Activated CD4-positive, alpha-beta memory T cell treated with anti-CD3 and anti-CD28 coated beads, Interleukin-2, amount 10 ng/mL, durations not matched to agents 7 days and 5 days (primary cell): ENCODE data around the gene SLC2A3. TPM values are rescaled to one million over a fixed set of nuclear protein-coding genes. Genes with fewer than 3 reads are reported as not detected.

Experiments
- CTCF ChIA-PET: fragments of 350-600 bp; sonication (Branson Sonifier 250); formaldehyde crosslinking; loops from one replicate; lab custom pipeline; 2021; ENCODE audit warnings: antibody characterized with exemption, inconsistent platforms; lab: Charles Lee
- POLR2A ChIA-PET: fragments of 350-600 bp; sonication (Branson Sonifier 250); formaldehyde crosslinking; loops from one replicate; lab custom pipeline; 2021; ENCODE audit warnings: antibody characterized with exemption; lab: Charles Lee
- DNase-seq: peaks from one replicate; pipeline ENCODE4 v3.0.0-alpha.2; 2020
- H3K27ac Mint-ChIP-seq: one replicate; pipeline ENCODE4 v1.8.0; 2021; ENCODE audit warnings: mild to moderate bottlenecking, mixed read lengths
- H3K27me3 Mint-ChIP-seq: one replicate; pipeline ENCODE4 v1.8.0; 2021; ENCODE audit warnings: mixed read lengths
- H3K36me3 Mint-ChIP-seq: one replicate; pipeline ENCODE4 v1.8.0; 2021; ENCODE audit warnings: low read depth, mixed read lengths
- H3K4me1 Mint-ChIP-seq: one replicate; pipeline ENCODE4 v1.8.0; 2021; ENCODE audit warnings: mixed read lengths
- H3K4me3 Mint-ChIP-seq: one replicate; pipeline ENCODE4 v1.8.0; 2021; ENCODE audit warnings: mild to moderate bottlenecking, mixed read lengths
- H3K9me3 Mint-ChIP-seq: one replicate; pipeline ENCODE4 v1.8.0; 2021; ENCODE audit warnings: mixed read lengths
- total RNA-seq, 2 experiments: library from RNA; stranded (reverse); gene quantifications; one replicate each; pipeline ENCODE4 v1.2.3, GENCODE V29; 2021

The SLC2A3 gene
- total RNA-seq, 2 experiments from 2014 or later: 659 to 664 TPM

- CTCF ChIA-PET: no interaction called here
- Mint-ChIP-seq H3K27ac (no peak overlapping the region), H3K36me3 (no peaks in the 10 kb centered on the region), H3K4me1 (peaks cover 4% of the 10 kb centered on the region), H3K4me3 (no peak overlapping the region), H3K9me3 (no peaks in the 10 kb centered on the region), H3K27me3 (peaks cover 38% of the 10 kb centered on the region)
- POLR2A ChIA-PET: no interaction called here
- no peak for DNase-seq
These were observed 65.7 kb downstream of the SLC2A3 start for GRCh38 chr12:7870335-7870734.

Other genes with a start within 250 kb of the SLC2A3 start
- not detected for gene GDF3, start 240.4 kb downstream of the SLC2A3 start, total RNA-seq
- gene DPPA3, start 224.8 kb downstream of the SLC2A3 start, total RNA-seq: not detected
- gene CLEC4C, start 188.8 kb downstream of the SLC2A3 start, total RNA-seq: not detected
- not detected for gene NANOGNB, start 171.0 kb downstream of the SLC2A3 start, total RNA-seq
- not detected for gene NANOG, start 146.8 kb downstream of the SLC2A3 start, total RNA-seq
- gene SLC2A14, start 63.3 kb downstream of the SLC2A3 start, total RNA-seq: 10 to 100 TPM; 15.8 to 18.6 TPM
- 10 to 100 TPM; 19.6 to 20.4 TPM for gene FOXJ2, start 96.5 kb upstream of the SLC2A3 start, total RNA-seq
- gene C3AR1, start 130.2 kb upstream of the SLC2A3 start, total RNA-seq: 10 to 100 TPM; 11.4 to 12.2 TPM
- gene NECAP1, start 146.1 kb upstream of the SLC2A3 start, total RNA-seq: 10 to 100 TPM; 38.4 to 42.9 TPM
- 1 to 10 TPM in 1 of 2 experiments, under 1 TPM in 1; 0.50 to 1.7 TPM for gene CLEC4A, start 187.4 kb upstream of the SLC2A3 start, total RNA-seq
- not detected for gene ZNF705A, start 220.8 kb upstream of the SLC2A3 start, total RNA-seq